C4-2B (cell line): ENCODE data around the gene ADAMTS9.

Experiments
- H3K27ac ChIP-seq: fragments of 450-650 bp; 2 replicates; pipeline ENCODE4 v1.5.1; 2017
- CTCF ChIP-seq: fragments of 450-650 bp; conservative IDR thresholded peaks from 2 replicates; pipeline ENCODE4 v1.5.1; 2017; ENCODE audit warnings: mild to moderate bottlenecking
- ZFX ChIP-seq: fragments of 450-650 bp; IDR thresholded peaks from 2 replicates; pipeline ENCODE4 v1.6.1; 2017

ADAMTS9 gene

DNA sequence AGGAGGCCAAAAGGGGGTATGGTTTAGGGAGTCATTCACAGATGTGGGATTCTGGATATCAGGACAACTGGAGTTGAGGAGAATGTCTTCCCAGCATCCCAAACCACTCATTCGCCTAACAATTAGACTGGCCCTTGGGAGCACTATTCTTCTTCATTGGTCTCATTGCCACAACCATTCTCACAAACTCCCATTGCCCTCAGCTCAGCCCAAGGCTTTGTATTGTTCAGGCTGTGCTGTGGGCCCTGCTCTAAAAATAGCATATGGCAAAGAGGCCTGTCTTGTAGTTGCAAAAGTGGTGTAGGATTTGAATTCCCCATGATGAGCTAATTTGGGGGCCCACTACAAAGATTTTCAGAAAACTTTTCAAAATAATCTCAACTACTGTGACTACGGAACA is 6.3 kb upstream of the ADAMTS9 start:
- TF ChIP-seq ZFX (no peak), CTCF (no peak)
- H3K27ac ChIP-seq = no peak overlapping the region

GRCh38 chr3:64693031-64693430 is 5.2 kb upstream of the ADAMTS9 start:
- H3K27ac ChIP-seq = no peak overlapping the region
- no peak for TF ChIP-seq CTCF
- TF ChIP-seq ZFX = no peak

GRCh38 chr3:64691051-64691450 is 3.3 kb upstream of the ADAMTS9 start:
- H3K27ac ChIP-seq = no peak overlapping the region
- no peak for TF ChIP-seq ZFX
- no peak for TF ChIP-seq CTCF

DNA sequence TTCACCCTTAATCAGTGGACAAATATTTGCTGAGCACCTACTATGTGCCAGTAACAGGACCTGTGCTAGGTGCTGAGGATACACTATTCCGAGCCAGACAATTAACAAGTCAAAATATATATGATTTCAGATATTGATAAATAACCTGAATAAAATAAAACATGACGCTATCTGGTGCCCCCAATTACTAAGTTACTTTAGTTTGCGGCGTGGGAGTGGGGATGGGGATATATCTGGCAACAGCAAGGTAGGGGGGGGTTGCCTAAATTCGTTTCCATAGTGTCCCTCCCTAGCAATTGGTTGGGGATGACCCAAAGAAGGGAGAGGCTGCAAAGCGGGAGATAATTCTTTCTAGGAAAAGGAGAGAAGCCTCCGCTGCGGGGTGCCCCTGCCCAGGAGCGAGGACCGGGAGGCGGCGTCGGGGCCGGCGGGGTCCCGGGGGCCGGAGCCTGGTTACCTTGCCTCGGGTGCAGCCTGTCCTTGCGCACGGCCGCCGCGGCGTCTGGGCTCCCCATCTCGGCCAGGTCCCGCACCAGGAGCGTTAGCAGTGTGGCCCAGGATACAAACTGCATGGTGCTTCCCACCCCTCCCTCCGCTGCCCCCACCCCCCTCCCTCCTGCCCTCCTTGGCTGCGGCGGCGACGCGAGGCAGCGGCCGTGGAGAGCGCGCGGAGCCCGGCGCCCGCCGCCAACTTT is 567 bp downstream of the ADAMTS9 start:
- TF ChIP-seq CTCF (no peak), ZFX (no peak)
- H3K27ac ChIP-seq = no peak overlapping the region

DNA sequence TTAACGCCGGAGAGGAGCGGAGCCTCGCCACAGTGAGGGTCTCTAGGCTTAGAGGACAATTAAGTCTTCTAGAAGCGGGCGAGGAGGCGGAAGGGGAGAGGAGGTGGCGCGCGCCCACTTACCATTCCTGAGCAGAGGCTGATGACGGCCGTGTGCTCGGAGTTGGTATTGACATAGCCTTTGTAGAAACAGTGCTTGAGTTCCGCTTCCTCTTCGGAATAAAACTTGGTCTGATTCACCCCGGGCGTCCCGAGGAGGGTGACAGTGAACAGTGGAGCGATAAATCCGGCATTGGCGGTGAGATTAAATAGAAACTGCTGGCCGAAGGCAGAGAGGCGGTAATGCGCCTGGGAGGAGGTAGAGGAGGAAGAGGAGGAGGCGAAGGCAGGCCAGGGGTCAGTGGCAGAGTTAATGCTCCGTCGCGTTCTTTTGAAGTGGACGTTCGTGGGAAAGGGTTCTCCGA is 1.3 kb downstream of the ADAMTS9 start:
- no peak for TF ChIP-seq ZFX
- TF ChIP-seq CTCF = no peak
- H3K27ac ChIP-seq = no peak overlapping the region

DNA sequence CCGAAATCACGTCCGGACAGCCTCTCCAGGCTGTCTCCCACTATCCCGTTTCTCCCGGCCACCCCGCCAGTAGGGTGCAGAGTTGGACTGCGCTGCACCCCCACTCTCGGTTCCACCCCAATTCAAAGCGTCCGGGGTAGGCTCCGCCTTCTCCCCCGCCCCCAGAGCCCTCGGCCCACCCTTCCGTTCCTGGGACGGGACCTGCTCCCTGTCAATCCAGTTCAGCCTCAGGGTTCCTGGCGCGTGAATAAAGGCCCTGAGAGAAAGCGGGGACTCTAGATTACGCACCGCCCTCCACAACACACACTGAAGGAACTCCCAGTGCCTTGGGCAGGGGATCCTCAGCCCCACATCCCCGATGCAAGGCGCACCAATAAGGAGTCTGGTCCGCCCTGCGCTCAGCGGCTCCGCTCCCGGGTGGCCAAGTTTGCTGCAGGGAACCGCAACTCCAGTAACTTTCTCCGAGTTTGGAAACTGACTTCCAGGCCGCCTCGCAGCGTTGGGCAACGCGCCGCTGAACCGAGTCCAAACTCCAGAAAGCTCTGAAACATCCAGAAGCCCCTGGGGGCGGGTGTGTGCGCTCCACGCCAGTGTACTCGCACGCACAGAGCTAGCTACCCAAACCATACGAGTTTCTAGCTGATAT is 1.9 kb downstream of the ADAMTS9 start:
- TF ChIP-seq ZFX = no peak
- TF ChIP-seq CTCF = no peak
- no peak overlapping the region for H3K27ac ChIP-seq

DNA sequence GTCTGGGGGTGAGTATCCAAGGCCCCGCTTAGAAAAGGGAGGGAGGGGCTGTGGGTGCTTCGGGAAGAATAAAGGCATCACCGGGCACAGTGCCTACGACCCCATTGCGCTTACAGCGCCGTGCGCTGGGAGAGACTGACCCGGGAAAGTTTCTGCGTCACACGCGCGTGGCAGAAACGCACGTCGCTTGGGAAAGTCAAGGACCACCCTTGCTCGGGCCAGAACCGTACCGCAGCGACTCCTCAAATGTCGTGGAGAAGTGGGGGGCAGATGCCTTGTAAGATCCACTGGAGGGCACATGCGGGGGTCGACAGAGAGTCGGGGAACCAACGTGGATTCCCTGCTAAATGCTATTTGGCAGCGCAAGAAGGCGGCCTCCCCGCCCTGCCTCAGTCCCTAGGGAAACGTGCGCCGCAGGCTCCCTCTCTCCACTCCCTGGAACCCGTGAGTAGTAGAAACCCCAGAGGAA is 2.4 kb downstream of the ADAMTS9 start:
- TF ChIP-seq ZFX (no peak), CTCF (no peak)
- H3K27ac ChIP-seq = no peak overlapping the region
